ENCODE results near the gene FOXD4L1.
A peak's percentile ranks its signal among the peaks of the same experiment; 100 is the strongest.
"Not testable (repeated sequence)": the region's sequence is repeated elsewhere in the genome, so short reads cannot be mapped to it uniquely, and the experiment has no call there.

FOXD4L1 gene

DNA sequence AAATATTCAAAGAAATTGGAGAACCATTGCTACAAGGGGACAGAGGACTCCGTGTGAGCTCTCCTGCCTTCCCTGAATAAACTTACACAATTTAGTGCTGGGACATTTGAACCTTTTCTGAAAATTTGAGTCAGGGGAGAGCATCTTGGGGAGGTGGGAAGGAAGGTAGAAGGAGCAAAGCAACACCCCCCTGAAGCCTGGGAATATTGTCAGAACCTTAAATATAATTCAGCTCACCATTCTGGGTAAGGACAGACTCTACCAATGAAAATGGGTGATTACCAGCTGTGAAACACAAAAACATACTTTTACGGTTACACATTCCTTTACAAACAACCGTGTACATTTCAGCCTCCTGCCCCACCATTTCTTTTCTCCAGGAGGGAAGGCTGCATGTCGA lies at the start of gene FOXD4L1:
Gene FOXD4L1, plus strand, starts transcription at position 301 of the 400 bp plus-strand sequence. CDS start 592 bp downstream, outside the sequence.
- DNase-seq: not testable (repeated sequence)

DNA sequence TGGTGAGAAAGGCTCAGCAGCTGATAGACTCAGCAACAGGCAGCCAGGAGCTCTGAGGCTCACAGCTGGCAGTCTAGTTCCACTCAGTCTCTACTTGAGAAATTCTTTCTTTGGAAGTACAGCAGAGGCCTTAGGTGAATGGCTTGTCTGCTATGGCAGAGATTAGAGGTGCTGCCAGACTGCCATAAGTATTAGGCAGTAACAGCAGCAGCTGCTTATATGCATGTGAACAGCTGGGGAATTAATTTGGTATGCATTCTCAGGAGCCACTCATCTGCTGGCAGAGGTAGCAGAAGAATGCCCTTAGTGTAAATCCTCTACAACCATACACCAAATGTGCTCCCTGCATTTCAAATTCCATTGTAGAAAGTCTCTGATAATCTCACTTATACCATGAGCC lies 32.7 kb upstream of the FOXD4L1 start:
- not testable (repeated sequence) for DNase-seq

DNA sequence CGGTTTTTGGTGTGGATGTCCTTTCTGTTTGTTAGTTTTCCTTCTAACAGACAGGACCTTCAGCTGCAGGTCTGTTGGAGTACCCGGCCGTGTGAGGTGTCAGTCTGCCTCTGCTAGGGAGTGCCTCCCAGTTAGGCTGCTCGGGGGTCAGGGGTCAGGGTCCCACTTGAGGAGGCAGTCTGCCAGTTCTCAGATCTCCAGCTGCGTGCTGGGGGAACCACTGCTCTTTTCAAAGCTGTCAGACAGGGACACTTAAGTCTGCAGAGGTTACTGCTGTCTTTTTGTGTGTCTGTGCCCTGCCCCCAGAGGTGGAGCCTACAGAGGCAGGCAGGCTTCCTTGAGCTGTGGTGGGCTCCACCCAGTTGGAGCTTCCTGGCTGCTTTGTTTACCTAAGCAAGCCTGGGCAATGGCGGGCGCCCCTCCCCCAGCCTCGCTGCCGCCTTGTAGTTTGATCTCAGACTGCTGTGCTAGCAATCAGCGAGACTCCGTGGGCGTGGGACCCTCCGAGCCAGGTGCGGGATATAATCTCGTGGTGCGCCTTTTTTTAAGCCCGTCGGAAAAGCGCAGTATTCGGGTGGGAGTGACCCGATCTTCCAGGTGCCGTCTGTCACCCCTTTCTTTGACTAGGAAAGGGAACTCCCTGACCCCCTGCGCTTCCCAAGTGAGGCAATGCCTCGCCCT lies 21.6 kb upstream of the FOXD4L1 start:
- not testable (repeated sequence) for DNase-seq

DNA sequence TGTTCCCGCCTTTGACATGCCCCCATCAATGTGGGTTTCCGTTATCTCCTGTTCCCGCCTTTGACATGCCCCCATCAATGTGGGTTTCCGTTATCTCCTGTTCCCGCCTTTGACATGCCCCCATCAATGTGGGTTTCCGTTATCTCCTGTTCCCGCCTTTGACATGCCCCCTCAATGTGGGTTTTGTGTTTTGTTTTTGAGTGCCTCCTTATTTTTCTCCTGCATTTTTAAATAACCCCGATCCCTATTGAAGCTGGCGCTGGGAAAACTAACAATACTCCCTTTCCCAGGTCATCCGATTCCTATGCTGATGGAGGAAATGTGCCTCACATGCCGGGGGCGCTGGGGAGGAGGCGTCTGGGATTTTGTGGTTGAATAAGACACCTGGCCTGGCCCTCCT lies 1.9 kb upstream of the FOXD4L1 start:
- DNase-seq: not testable (repeated sequence)

DNA sequence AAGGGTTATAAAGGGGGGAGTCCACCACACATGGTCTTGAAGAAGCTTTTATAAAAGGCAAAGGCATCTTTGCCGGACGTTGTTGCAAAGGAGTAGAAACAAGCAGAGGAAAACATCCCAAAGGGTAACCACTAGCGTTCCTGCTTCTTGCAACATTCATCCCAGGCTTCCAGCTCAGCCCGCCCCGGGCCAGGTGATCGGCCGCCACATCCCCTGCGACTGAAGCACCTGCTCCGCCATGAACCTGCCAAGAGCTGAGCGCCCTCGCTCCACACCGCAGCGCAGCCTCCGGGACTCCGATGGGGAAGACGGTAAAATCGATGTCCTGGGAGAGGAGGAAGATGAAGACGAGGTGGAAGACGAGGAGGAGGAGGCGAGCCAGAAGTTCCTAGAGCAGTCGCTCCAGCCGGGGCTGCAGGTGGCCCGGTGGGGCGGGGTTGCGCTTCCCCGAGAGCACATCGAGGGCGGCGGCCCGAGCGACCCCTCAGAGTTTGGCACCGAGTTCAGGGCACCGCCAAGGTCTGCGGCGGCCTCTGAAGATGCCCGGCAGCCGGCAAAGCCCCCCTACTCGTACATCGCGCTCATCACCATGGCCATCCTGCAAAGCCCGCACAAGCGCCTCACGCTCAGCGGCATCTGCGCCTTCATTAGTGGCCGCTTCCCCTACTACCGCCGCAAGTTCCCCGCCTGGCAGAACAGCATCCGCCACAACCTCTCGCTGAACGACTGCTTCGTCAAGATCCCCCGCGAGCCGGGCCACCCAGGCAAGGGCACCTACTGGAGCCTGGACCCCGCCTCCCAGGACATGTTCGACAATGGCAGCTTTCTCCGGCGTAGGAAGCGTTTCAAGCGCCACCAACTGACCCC lies 787 bp downstream of the FOXD4L1 start:
- not testable (repeated sequence) for DNase-seq

DNA sequence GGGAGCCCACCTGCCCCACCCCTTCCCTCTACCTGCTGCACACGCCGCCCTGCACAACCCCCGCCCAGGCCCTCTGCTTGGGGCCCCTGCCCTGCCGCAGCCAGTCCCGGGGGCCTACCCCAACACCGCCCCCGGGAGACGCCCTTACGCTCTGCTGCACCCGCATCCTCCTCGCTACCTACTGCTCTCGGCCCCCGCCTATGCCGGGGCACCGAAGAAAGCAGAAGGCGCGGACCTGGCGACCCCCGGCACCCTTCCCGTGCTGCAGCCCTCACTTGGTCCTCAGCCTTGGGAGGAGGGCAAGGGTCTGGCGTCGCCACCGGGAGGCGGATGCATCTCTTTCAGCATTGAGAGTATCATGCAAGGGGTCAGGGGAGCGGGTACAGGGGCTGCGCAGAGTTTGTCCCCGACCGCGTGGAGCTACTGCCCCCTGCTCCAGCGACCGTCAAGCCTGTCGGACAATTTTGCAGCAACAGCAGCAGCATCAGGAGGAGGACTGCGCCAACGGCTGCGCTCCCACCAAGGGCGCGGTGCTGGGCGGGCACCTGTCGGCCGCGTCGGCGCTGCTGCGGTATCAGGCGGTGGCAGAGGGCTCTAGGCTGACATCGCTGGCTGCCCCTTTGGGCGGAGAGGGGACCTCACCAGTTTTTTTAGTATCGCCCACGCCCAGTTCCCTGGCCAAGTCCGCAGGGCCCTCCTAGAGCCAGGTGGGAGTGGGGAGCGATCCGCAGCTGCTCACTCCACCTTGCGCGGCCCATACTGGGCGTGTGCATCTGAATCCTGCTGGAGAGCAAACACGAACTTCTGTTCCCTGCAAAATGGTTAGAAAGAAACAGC lies 1.6 kb downstream of the FOXD4L1 start:
- DNase-seq: not testable (repeated sequence)

DNA sequence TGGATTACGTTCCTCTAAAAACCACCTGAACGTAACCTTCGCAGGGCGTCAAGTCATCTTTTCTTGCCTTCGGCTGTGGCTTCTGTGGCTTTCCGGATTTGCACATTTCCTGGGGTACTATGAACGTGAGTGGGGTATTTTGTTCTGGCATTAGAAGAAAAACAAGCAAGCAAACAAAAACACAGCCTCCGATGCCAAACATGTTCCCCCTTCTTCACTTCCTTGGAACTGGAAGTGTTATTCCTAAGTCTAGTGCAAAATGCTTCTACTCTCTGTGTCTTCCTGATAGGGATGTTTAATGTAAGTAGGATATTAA lies 2.2 kb downstream of the FOXD4L1 start:
- DNase-seq: peak; percentile 30

DNA sequence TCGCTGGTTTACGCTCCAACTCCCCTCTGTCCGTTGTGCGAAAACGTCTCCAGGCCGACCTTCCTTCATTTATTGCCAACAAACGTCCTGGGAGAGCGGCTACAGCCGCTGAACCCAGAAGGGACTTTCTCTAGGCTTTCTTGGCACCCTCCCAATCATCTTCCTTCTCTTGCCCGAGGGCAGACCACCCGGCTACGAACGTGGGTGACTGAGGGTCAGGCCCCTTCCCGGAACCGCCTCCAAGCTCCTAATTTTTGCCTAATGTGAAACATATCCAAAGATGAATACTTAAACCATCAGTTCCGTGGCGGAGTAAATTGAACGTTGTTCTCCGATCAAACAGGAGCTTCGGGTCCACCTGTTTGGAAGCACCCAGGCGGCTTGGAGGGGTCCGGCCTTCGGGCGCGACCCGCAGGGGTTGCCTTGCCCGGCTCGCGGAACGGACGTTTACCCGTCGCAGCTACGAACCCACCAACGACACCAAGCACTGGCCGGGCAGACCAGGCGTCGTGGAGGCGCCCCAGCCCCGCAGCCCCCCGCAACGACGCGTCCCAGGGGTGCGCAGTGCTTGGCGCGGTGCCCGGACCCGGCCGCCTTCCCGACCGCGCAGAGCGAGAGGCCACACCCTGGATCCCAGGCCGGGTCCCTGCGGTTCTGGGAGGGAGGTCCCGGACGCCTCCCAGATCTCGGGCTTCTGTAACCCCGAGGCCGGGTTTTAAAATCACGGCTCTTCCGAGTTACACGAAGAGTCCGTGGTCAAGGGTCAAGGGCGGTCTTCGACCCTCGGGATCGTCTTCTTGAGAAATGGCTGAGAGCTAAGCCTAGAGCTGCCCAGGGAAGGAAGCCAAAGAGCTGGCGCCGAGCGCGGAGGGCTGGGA lies 4.0 kb downstream of the FOXD4L1 start:
- not testable (repeated sequence) for DNase-seq

DNA sequence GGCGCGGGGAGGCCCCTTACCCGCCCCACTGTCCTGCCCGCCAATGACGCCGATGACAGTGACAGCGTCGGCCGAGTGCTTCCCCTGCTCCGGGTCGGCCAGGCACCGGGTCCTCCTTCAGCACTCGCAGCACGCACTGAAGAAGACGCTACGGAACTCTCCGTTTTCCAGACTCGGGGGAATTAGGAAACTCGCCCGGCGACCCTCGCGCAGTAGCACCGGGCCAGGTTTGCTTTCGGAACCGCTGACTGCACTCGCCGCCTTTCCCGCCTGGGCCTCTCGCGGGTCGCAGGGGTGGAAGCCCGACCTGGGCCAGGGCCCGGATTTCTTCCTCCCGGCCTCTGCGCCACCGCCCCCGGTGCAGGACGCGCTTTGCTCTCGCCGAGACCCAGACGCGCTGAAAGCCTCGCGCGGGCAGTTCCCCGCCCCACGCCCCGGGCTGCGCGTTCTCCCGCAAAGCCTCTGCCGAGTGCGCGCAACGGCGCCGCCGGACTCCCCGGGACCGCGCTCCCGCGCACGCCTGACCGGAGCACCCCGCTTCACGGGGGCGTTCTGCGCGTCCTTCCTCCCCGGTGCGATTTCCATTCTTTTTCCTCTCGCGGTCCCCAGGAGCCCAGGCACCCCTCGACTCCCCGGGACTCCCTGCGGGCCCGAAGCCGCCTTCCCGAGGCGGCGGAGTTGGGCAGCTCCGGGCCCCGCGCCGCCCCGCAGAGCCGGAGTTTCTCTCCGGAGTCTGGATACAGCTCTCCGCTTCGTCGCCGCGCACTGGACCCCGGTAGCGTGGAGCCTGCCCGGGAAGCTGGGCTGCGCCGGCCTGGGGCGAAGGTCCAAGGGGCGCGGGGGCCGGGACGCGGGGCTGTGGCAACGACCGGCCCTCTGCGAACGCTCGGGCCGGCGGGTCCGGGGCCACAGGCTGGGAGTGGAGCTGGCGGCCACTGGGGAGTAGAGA lies 4.9 kb downstream of the FOXD4L1 start:
- DNase-seq: peak; percentile 40

DNA sequence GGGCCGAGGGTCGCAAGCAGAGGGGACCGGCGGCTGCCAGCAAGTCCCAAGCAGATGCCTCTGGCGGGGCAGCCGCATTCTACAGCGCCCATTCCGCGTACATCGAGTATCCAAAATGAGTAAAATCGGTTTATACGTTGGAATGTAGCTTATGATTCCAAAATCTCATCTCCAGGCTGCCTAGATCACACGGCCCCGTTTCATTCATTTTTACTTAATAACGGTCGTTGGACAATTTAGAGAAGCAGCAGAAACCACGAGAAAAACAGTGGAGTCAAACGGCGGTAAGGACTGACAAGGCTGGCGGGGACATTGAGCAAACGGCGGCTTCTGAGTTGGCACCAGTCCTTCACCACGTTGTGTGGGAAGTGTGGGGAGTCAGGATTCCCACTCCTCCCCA lies 5.6 kb downstream of the FOXD4L1 start:
- not testable (repeated sequence) for DNase-seq

DNA sequence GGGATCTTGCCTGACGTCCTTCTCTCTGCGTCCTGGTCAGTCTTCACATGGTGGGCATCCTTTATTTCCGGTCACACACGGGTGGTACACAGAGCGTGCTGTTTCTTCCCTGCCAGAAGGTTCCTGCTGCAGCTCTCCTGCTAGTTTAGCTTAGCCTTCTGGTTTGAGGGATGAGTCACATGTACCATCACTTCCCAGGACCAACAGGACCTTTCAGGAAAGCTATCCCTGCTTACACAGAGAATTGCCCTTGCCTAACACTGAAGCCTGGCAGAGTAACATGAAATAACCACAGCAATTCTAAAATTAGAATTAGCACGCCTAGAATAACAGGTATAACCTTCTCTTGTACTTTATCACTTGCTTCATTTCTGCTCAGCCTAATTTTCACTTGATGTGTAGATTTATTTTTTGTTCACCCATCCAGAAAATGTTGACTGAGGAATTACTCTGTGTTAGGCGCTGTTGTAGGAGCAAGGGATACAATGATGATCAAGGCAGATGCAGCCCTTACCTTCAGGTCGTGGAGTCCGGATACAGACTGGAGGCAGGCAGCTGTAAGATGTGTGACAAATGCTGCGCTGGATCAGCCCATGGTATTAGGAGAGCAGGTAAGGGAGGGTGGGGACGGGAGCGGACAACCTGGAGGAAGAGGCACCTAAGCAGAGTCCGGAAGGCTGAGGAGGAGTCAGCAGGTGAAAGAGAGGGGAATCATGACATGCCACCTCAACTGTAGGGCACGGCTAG lies 9.1 kb downstream of the FOXD4L1 start:
- not testable (repeated sequence) for DNase-seq

DNA sequence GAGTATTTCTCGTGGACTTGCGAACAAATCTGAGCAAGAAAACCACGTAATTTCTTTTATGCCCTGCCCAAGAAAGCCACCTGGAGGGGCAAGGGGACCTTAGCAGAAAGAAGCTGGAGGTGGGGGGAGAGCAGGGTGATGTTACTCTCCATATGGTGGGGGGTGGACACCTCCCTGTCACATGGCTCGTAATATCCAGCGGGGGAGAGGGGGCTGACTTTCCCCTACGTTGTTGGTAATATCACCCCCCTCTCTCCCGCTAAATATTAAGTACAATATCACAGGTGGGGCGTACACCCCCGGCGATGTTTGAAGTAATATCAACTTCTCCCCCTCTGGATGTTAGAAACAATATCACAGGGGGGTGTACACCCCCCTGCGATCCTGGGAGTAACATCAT lies 9.7 kb downstream of the FOXD4L1 start:
- not testable (repeated sequence) for DNase-seq

DNA sequence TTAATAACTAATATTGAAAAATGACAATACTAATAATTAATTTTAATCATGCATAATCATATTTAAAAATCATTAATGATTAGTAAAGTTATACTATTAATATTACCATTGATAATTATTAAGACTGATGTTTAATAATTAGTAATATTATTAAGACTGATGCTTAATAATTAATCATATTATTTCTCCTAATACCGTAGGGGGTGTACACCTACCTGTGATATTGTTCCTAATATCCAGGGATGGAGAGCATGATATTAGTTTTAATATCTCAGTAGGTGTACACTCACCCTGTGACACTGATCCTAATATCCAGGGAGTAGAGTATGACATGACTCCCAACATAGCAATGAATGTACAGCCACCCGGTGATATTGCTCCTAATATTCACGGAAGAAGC lies 12.4 kb downstream of the FOXD4L1 start:
- DNase-seq: not testable (repeated sequence)

DNA sequence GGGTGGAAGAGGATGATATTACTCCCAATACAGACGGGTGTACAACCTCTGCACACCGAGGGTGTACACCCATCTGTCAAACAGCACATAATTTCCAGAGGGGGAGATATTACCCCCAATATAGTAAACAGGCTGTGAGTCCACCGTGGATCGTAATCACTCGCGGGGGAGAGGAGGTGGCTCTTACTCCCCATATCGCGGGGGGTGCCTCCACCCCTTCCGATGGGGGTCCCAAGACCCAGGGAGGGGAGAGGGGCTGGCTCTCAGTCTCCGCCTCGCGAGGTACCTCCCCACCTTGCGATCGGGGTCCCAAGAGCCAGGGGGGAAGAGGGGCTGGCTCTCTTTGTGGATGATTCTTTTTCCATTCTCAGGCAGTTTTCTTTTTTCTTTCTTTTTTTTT lies 13.4 kb downstream of the FOXD4L1 start:
- DNase-seq: not testable (repeated sequence)

DNA sequence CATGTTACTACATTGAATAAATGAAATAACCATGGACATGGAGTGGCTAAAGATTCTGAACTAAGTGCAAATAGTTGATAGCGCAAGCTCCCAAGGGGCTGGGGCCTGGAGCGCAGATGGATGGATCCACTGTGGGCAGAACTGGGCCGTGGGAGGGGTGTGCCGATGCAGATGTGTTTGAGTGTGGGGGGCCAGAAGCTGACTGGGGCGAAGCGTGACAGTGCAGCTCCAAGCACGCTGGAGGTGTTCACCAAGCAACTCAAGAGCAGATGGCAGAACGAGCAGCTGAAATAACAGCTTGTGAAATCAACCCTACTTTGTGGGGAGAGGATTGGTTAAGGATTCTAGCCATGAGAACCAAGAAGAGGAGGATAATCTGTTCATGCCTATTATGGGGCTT lies 17.0 kb downstream of the FOXD4L1 start:
- DNase-seq: not testable (repeated sequence)

DNA sequence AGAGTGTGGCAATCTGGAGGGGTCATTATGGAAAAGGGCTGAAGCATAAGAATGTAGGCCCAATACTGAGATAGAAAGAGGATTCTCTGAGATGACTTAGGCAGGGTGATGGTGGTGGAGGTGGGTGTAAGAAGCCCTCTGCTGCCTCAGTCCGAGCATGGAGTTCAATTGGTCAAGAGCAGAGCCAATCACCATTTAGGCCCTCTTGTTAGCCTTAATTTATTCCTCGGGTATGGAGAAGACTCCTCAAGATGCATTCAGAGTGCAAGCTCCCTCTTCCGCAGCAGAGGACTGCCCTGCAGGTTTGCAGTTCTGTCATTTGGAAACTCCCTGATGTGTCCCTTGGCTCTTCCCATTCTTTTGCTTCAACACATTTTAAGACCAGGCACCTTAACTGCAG lies 17.5 kb downstream of the FOXD4L1 start:
- DNase-seq: not testable (repeated sequence)

DNA sequence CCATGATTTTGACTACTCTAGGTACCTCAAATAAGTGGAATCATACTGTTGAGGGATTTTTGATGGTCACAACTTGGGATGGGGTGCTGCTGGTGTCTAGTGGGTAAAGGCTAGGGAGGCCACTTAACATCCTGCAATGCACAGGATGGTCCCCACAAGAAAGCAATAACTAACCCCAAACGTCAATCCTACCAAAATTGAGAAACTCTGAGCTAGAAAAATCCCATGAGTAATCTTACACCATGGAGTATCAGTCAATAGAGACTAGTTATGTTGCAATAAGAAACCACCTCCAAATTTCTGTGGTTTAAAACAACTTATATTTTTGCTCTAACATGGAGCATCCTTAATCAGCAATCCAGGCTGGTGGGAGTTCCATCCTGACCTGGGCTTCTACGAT lies 18.6 kb downstream of the FOXD4L1 start:
- DNase-seq: not testable (repeated sequence)

DNA sequence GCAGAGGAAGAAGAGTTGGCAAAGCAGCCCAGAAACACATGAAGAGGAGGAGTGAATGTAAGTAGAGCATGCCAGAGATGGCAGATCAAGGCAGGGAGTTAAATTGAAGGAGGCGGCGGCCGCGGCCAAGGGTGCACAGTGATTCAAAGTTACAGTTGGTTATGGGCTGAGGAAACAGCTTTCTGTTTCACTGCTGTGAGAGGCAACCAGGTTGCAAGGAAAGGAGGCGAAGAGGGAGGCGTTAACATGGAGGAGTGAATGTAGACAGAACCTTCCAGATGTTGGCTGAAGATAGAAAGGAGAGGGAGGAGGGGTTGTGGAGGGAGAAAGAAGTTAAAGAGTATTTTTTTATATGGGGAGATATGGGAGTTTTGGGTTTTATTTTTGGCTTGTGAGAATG lies 22.4 kb downstream of the FOXD4L1 start:
- DNase-seq: not testable (repeated sequence)

DNA sequence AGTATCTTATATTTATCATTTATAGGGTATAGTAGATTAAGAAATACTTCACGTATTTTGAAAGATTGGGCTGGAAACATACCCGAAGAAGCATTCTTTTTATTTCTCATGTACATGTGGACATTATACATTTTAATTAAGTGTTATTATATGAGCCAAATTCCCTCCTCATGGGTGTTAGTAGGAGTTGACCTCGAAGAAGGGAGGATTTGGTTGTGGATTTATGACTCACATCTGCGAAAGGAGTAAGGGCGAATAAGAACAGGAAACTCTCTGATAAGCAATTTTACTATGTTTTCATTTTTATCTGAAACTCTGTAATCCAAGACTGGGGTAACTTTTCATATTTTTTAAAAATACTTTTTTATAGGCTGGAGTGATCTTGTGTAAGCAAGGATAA lies 23.0 kb downstream of the FOXD4L1 start:
- DNase-seq: not testable (repeated sequence)

DNA sequence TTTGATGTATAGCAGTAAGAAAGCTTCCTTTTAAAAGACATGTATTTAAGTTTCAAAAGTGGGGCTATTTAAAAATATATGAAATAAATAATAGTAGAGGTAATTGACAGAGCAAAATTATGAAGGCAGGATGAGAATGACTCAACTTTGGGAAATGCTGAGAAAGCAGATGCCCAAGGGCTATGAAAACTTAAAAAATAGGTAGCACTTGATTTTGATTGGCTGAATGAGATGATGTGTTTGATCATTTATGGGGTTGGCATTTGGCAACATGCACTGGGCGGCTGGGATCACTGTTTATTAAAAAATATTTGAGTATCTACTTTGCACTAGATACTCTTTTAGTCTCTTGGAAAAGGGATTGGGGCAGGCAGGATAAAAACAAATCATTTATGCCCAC lies 26.5 kb downstream of the FOXD4L1 start:
- not testable (repeated sequence) for DNase-seq

All from CD4-positive, alpha-beta T cell treated with Interleukin-10 for 1 hour (primary cell).